HG03175 (cell line): ENCODE data around the gene NOL4L.
A peak's percentile ranks its signal among the peaks of the same experiment; 100 is the strongest.

Experiments used
- ATAC-seq: cut with Tn5 transposase; IDR thresholded peaks from one replicate; pipeline ENCODE4 v1.9.1; 2021; ENCODE audit warnings: mild to moderate bottlenecking, moderate library complexity; ENCODE audit not compliant: unreplicated experiment

The NOL4L gene

GRCh38 chr20:32585011-32585585, at the start of gene NOL4L:
NOL4L (minus strand) TSS chr20:32585333; CDS start chr20:32584890, 443 bp downstream.
- ATAC-seq: no peak

GRCh38 chr20:32634041-32634805, 49.1 kb upstream of the NOL4L start:
- no peak for ATAC-seq

- ATAC-seq: no peak
Measured at GRCh38 chr20:32632461-32633354, 47.6 kb upstream of the NOL4L start.

GRCh38 chr20:32631933-32632460, 46.9 kb upstream of the NOL4L start:
- no peak for ATAC-seq

GRCh38 chr20:32629813-32630212, 44.7 kb upstream of the NOL4L start:
- ATAC-seq: no peak

- no peak for ATAC-seq
Measured at GRCh38 chr20:32628960-32629530, 43.9 kb upstream of the NOL4L start.

- peak; percentile 23 for ATAC-seq
Measured at GRCh38 chr20:32626859-32627636, 41.9 kb upstream of the NOL4L start.

GRCh38 chr20:32626407-32626806, 41.3 kb upstream of the NOL4L start:
- no peak for ATAC-seq

- no peak for ATAC-seq
Measured at GRCh38 chr20:32625996-32626395, 40.9 kb upstream of the NOL4L start.

GRCh38 chr20:32624687-32625345, 39.7 kb upstream of the NOL4L start:
- ATAC-seq: no peak

GRCh38 chr20:32623667-32624157, 38.6 kb upstream of the NOL4L start:
- ATAC-seq: no peak

GRCh38 chr20:32622585-32623468, 37.7 kb upstream of the NOL4L start:
- no peak for ATAC-seq

GRCh38 chr20:32621891-32622584, 36.9 kb upstream of the NOL4L start:
- no peak for ATAC-seq

GRCh38 chr20:32621071-32621890, 36.1 kb upstream of the NOL4L start:
- ATAC-seq: no peak

- no peak for ATAC-seq
Measured at GRCh38 chr20:32619586-32619985, 34.5 kb upstream of the NOL4L start.

- ATAC-seq: no peak
Measured at GRCh38 chr20:32614772-32615171, 29.6 kb upstream of the NOL4L start.

- ATAC-seq: no peak
Measured at GRCh38 chr20:32614303-32614702, 29.2 kb upstream of the NOL4L start.
